ENCODE measurements around the gene ID4.

Gene ID4

GRCh38 chr6:19804205-19805128 lies 32.7 kb upstream of the ID4 start:
- peak overlapping the region; percentile 83 to 86 for H3K9ac ChIP-seq (ENCODE audit: low read length in 2 of 2)
- no peaks in the 10 kb centered on the region for H3K36me3 ChIP-seq (ENCODE audit: control insufficient read depth in 2 of 2, insufficient read depth in 2 of 2, low read length in 2 of 2)

DNA sequence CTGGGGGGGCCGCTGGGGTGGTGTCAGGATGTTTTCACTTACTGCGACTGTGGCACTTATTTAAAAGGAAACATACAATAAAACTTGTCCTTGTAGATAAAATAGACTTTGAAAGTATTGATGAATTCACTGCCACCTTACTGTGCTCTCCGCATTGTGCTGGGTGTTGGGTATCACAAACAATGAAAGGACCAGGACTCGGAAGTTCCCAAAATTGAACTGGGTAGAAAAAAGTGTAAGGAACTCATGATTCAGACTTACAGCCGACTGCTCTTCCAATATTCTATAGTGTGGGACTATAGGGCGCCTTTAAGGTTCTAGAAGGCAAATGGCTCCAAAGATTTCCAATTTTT lies 32.1 kb upstream of the ID4 start:
- Histone ChIP-seq H3K27me3 (ENCODE audit: control insufficient read depth in 1 of 2, insufficient read depth in 2 of 2, low read length in 2 of 2) (no peaks in the 10 kb centered on the region), H3K9me3 (ENCODE audit: control insufficient read depth in 2 of 2, low read length in 2 of 2) (no peaks in the 10 kb centered on the region), H3K36me3 (ENCODE audit: control insufficient read depth in 2 of 2, insufficient read depth in 2 of 2, low read length in 2 of 2) (no peaks in the 10 kb centered on the region), H3K4me1 (ENCODE audit: control insufficient read depth, insufficient read depth, low read length) (peaks cover 16% of the 10 kb centered on the region), H3K4me3 (ENCODE audit: low read length in 2 of 2) (peak overlapping the region; percentile 68 to 80), H3K27ac (ENCODE audit: low read length) (peak overlapping the region; percentile 98), H3K9ac (ENCODE audit: low read length in 2 of 2) (peak overlapping the region; percentile 83 to 84)

More at GRCh38 chr6:19804205-19805128, 32.7 kb upstream of the ID4 start:
- H3K27ac ChIP-seq (ENCODE audit: low read length): peak overlapping the region; percentile 98
- peaks cover 16% of the 10 kb centered on the region for H3K4me1 ChIP-seq (ENCODE audit: control insufficient read depth, insufficient read depth, low read length)
- no peaks in the 10 kb centered on the region for H3K27me3 ChIP-seq (ENCODE audit: control insufficient read depth in 1 of 2, insufficient read depth in 2 of 2, low read length in 2 of 2)
- no peaks in the 10 kb centered on the region for H3K9me3 ChIP-seq (ENCODE audit: control insufficient read depth in 2 of 2, low read length in 2 of 2)
- peak overlapping the region; percentile 68 to 80 for H3K4me3 ChIP-seq (ENCODE audit: low read length in 2 of 2)

- H3K4me1 ChIP-seq (ENCODE audit: control insufficient read depth, insufficient read depth, low read length): peaks cover 16% of the 10 kb centered on the region
- H3K9ac ChIP-seq (ENCODE audit: low read length in 2 of 2): no peak overlapping the region
- no peaks in the 10 kb centered on the region for H3K27me3 ChIP-seq (ENCODE audit: control insufficient read depth in 1 of 2, insufficient read depth in 2 of 2, low read length in 2 of 2)
- H3K27ac ChIP-seq (ENCODE audit: low read length): no peak overlapping the region
- no peak overlapping the region for H3K4me3 ChIP-seq (ENCODE audit: low read length in 2 of 2)
- H3K9me3 ChIP-seq (ENCODE audit: control insufficient read depth in 2 of 2, low read length in 2 of 2): no peaks in the 10 kb centered on the region
- H3K36me3 ChIP-seq (ENCODE audit: control insufficient read depth in 2 of 2, insufficient read depth in 2 of 2, low read length in 2 of 2): no peaks in the 10 kb centered on the region
Observed at GRCh38 chr6:19806971-19807396, 30.2 kb upstream of the ID4 start.

- Histone ChIP-seq H3K4me3 (ENCODE audit: low read length in 2 of 2) (no peak overlapping the region), H3K27ac (ENCODE audit: low read length) (no peak overlapping the region), H3K27me3 (ENCODE audit: control insufficient read depth in 1 of 2, insufficient read depth in 2 of 2, low read length in 2 of 2) (no peaks in the 10 kb centered on the region), H3K9ac (ENCODE audit: low read length in 2 of 2) (no peak overlapping the region), H3K36me3 (ENCODE audit: control insufficient read depth in 2 of 2, insufficient read depth in 2 of 2, low read length in 2 of 2) (no peaks in the 10 kb centered on the region), H3K9me3 (ENCODE audit: control insufficient read depth in 2 of 2, low read length in 2 of 2) (no peaks in the 10 kb centered on the region), H3K4me1 (ENCODE audit: control insufficient read depth, insufficient read depth, low read length) (no peaks in the 10 kb centered on the region)
Observed at GRCh38 chr6:19811397-19812079, 25.6 kb upstream of the ID4 start.

DNA sequence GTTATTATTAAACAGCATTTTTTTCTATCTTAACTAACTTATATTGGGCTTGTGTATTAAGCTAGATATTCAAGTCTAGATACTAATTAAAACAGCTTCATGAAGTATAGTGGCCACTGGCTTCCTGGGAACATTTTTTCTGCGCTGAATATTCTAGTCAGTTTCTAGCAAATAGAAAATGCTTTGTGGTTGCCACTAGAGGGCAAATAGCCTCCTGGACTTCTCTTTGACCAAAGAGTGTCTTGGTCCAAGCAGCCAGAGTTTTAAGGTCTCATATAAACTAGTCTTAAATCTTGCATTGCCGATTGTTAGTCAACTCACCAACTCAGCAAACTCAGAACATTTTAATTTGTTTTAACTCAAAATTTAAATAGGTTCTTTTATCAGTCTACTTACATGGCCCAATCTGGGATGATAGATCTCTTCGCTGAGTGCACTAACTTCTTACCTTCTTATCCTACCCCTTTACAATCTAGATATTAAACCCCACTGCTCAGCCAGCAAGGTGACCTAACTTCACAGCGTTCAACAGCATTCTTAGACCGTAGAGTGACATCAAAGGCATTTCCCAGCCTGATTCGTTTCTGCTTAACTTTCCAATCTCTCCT lies 24.6 kb upstream of the ID4 start:
- Histone ChIP-seq H3K27me3 (ENCODE audit: control insufficient read depth in 1 of 2, insufficient read depth in 2 of 2, low read length in 2 of 2) (no peaks in the 10 kb centered on the region), H3K9me3 (ENCODE audit: control insufficient read depth in 2 of 2, low read length in 2 of 2) (no peaks in the 10 kb centered on the region), H3K9ac (ENCODE audit: low read length in 2 of 2) (no peak overlapping the region), H3K36me3 (ENCODE audit: control insufficient read depth in 2 of 2, insufficient read depth in 2 of 2, low read length in 2 of 2) (no peaks in the 10 kb centered on the region), H3K4me3 (ENCODE audit: low read length in 2 of 2) (no peak overlapping the region), H3K27ac (ENCODE audit: low read length) (no peak overlapping the region), H3K4me1 (ENCODE audit: control insufficient read depth, insufficient read depth, low read length) (no peaks in the 10 kb centered on the region)

DNA sequence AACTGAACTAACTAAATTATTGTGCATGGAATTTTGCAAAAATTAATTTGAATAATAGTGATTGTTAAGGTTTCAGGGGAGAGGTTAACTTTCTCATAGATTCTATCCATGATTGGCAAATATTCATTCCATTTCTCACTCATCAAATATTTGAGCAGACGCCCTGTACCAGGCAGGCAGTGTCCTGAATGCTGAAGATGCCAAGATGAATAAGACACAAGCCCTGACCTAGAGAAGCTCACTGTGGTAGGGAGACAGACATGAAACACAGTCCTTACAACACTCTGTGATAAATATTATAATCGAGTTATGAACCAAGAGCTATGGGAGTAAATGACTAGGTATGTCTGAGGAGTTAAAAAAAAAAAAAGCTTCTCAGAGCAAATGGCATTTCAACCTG lies 18.4 kb upstream of the ID4 start:
- Histone ChIP-seq H3K36me3 (ENCODE audit: control insufficient read depth in 2 of 2, insufficient read depth in 2 of 2, low read length in 2 of 2) (no peaks in the 10 kb centered on the region), H3K4me1 (ENCODE audit: control insufficient read depth, insufficient read depth, low read length) (no peaks in the 10 kb centered on the region), H3K9me3 (ENCODE audit: control insufficient read depth in 2 of 2, low read length in 2 of 2) (no peaks in the 10 kb centered on the region), H3K27ac (ENCODE audit: low read length) (no peak overlapping the region), H3K4me3 (ENCODE audit: low read length in 2 of 2) (no peak overlapping the region), H3K9ac (ENCODE audit: low read length in 2 of 2) (no peak overlapping the region), H3K27me3 (ENCODE audit: control insufficient read depth in 1 of 2, insufficient read depth in 2 of 2, low read length in 2 of 2) (no peaks in the 10 kb centered on the region)

DNA sequence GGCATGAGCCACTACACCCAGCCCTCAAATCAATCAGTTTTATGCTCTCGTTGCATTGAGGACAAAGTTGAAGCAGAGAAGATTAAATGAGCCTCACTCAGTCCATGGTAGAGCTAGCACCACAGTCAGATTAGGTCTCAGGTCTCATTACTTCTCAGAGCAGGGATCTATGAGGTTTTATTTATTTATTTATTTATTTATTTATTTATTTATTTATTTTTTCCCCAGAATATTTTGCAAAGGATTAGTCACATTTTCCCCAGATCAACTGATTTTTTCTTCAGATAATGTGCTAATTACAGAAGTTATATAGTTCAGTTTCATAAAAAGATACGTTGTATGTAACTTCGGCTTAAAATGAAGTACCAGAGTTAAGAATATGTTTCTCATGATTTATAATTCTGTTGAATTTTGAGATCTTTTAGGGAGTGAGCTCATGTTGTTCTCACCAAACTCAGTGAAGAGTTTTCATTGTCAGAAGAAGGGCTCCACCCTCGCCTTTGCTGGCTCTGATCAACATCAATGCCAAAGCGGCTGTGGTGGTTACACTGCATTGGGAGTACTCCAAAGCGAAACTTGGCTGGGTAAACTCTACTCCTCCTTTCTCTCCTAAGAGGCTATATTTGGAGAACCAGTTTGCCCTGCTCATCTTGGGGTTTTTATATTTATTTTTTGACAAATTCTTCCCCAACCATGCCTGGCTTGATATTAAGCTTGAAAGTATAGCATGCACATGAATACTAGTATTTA lies 12.9 kb upstream of the ID4 start:
- H3K27me3 ChIP-seq (ENCODE audit: control insufficient read depth in 1 of 2, insufficient read depth in 2 of 2, low read length in 2 of 2): no peaks in the 10 kb centered on the region

DNA sequence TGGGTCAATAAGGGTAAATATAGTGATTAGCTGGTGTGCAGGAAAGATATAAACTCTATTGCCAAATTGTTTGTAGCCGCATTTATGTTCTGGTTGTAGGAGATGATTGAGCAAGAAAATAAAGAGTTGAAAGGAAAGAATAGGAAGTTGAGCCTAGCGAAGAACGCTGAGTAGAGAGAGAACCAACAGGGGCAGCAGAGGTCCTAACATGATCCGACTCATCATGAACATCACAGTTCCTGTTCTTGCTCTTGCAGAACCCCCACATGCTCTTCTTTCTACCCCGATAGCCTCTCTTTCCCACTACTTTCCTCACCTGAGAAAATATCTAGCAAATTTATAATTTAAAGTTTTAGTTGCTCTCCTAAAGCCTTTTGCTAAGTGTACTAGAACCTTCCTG lies 9.9 kb upstream of the ID4 start:
- Histone ChIP-seq H3K9ac (ENCODE audit: low read length in 2 of 2) (no peak overlapping the region), H3K27ac (ENCODE audit: low read length) (no peak overlapping the region), H3K4me3 (ENCODE audit: low read length in 2 of 2) (no peak overlapping the region), H3K36me3 (ENCODE audit: control insufficient read depth in 2 of 2, insufficient read depth in 2 of 2, low read length in 2 of 2) (no peaks in the 10 kb centered on the region), H3K9me3 (ENCODE audit: control insufficient read depth in 2 of 2, low read length in 2 of 2) (no peaks in the 10 kb centered on the region), H3K4me1 (ENCODE audit: control insufficient read depth, insufficient read depth, low read length) (no peaks in the 10 kb centered on the region), H3K27me3 (ENCODE audit: control insufficient read depth in 1 of 2, insufficient read depth in 2 of 2, low read length in 2 of 2) (no peaks in the 10 kb centered on the region)

More for the DNA sequence above, 12.9 kb upstream of the ID4 start:
- H3K9ac ChIP-seq (ENCODE audit: low read length in 2 of 2): no peak overlapping the region
- no peaks in the 10 kb centered on the region for H3K36me3 ChIP-seq (ENCODE audit: control insufficient read depth in 2 of 2, insufficient read depth in 2 of 2, low read length in 2 of 2)
- H3K4me1 ChIP-seq (ENCODE audit: control insufficient read depth, insufficient read depth, low read length): no peaks in the 10 kb centered on the region
- no peak overlapping the region for H3K27ac ChIP-seq (ENCODE audit: low read length)
- H3K9me3 ChIP-seq (ENCODE audit: control insufficient read depth in 2 of 2, low read length in 2 of 2): no peaks in the 10 kb centered on the region
- H3K4me3 ChIP-seq (ENCODE audit: low read length in 2 of 2): no peak overlapping the region

DNA sequence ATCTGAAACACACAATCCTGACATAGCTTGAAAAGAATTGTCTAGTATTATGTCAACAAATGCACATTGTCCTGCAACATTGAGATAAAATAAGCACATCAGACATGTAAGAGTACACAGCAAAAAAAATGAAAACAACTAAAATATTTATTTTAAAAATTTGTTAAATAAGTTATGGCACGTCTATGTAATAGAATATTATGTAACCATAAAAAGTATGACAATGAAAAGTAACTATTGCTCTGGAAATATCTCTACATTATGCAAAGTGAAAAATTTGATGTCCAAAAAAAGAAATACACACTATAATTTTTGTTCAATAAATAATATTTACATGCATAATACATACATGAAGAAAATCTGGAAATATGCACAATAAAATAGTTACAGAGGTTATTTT lies 9.3 kb upstream of the ID4 start:
- no peaks in the 10 kb centered on the region for H3K4me1 ChIP-seq (ENCODE audit: control insufficient read depth, insufficient read depth, low read length)
- H3K36me3 ChIP-seq (ENCODE audit: control insufficient read depth in 2 of 2, insufficient read depth in 2 of 2, low read length in 2 of 2): no peaks in the 10 kb centered on the region
- H3K9me3 ChIP-seq (ENCODE audit: control insufficient read depth in 2 of 2, low read length in 2 of 2): no peaks in the 10 kb centered on the region
- no peak overlapping the region for H3K4me3 ChIP-seq (ENCODE audit: low read length in 2 of 2)
- H3K9ac ChIP-seq (ENCODE audit: low read length in 2 of 2): no peak overlapping the region
- H3K27me3 ChIP-seq (ENCODE audit: control insufficient read depth in 1 of 2, insufficient read depth in 2 of 2, low read length in 2 of 2): no peaks in the 10 kb centered on the region
- H3K27ac ChIP-seq (ENCODE audit: low read length): no peak overlapping the region

- no peak overlapping the region for H3K27ac ChIP-seq (ENCODE audit: low read length)
- H3K4me3 ChIP-seq (ENCODE audit: low read length in 2 of 2): no peak overlapping the region
Observed at GRCh38 chr6:19830171-19830570, 7.0 kb upstream of the ID4 start.

More at GRCh38 chr6:19830171-19830570, 7.0 kb upstream of the ID4 start:
- Histone ChIP-seq H3K9ac (ENCODE audit: low read length in 2 of 2) (no peak overlapping the region), H3K27me3 (ENCODE audit: control insufficient read depth in 1 of 2, insufficient read depth in 2 of 2, low read length in 2 of 2) (no peaks in the 10 kb centered on the region), H3K36me3 (ENCODE audit: control insufficient read depth in 2 of 2, insufficient read depth in 2 of 2, low read length in 2 of 2) (no peaks in the 10 kb centered on the region), H3K4me1 (ENCODE audit: control insufficient read depth, insufficient read depth, low read length) (no peaks in the 10 kb centered on the region), H3K9me3 (ENCODE audit: control insufficient read depth in 2 of 2, low read length in 2 of 2) (no peaks in the 10 kb centered on the region)
